PC-3 (cell line): ENCODE results near the gene SPCS2.

Experiments
- CTCF ChIP-seq: fragments of 300-600 bp; sonication (generic); conservative IDR thresholded peaks from 2 replicates; pipeline ENCODE4 v1.5.1; 2017; ENCODE audit warnings: antibody characterized with exemption, low read depth, mild to moderate bottlenecking, low read length
- EZH2 ChIP-seq: fragments of 300-600 bp; sonication (generic); IDR thresholded peaks from one replicate; pipeline ENCODE4 v1.6.1; 2017; ENCODE audit warnings: antibody characterized with exemption, mild to moderate bottlenecking, low read length; ENCODE audit not compliant: unreplicated experiment
- EZH2phosphoT487 ChIP-seq: fragments of 300-600 bp; sonication (generic); IDR thresholded peaks from 2 replicates; pipeline ENCODE4 v1.6.1; 2018; ENCODE audit warnings: mild to moderate bottlenecking, antibody characterized with exemption, low read length, borderline replicate concordance

GRCh38 chr11:74952752-74953151, 3.7 kb downstream of the SPCS2 start:
- no peak for TF ChIP-seq CTCF
- no peak for TF ChIP-seq EZH2phosphoT487
- no peak for TF ChIP-seq EZH2
